Measurements from ENCODE around the gene RNH1. TPM values are rescaled to one million over a fixed set of nuclear protein-coding genes. Genes with fewer than 3 reads are reported as not detected.

Gene RNH1
- total and polyA plus RNA-seq, 2 of the 8 experiments (the other 6 are each of a cell fraction or from before 2014, with no cell fraction given), result 48.7 to 49.8 TPM

GRCh38 chr11:518463-519202 lies 11.6 kb upstream of the RNH1 start (continued):
- TF ChIP-seq CHD7 (IDR thresholded peaks at IDR 0.05; ENCODE audit: insufficient replicate concordance, low read length) (no peak), HDAC6 (IDR thresholded peaks at IDR 0.05; ENCODE audit: low read depth, low read length) (no peak), ZNF274 (IDR thresholded peaks at IDR 0.05; ENCODE audit: borderline replicate concordance, extremely low read depth, low read length) (no peak), YY1 (IDR thresholded peaks at IDR 0.05; ENCODE audit: low read depth, low read length) (0 out of 2 replicates have a peak, but pooled peaks have one; percentile 62), NANOG (IDR thresholded peaks at IDR 0.05; ENCODE audit: insufficient read depth, low read depth, low read length, poor library complexity, severe bottlenecking) (peak; percentile 11), CEBPB (IDR thresholded peaks at IDR 0.05; ENCODE audit: low read depth, low read length) (no peak), KDM5A (IDR thresholded peaks at IDR 0.05; ENCODE audit: low read length) (no peak), GTF2F1 (IDR thresholded peaks at IDR 0.05; ENCODE audit: borderline replicate concordance, low read depth, low read length) (peak; percentile 84; the same call in 1 of the 2 replicates)

Measured in H1 (cell line).